GM23248 (cell line): ENCODE measurements around the gene PDGFC. TPM values are rescaled to one million over a fixed set of nuclear protein-coding genes. Genes with fewer than 3 reads are reported as not detected.
A peak's percentile ranks its signal among the peaks of the same experiment; 100 is the strongest.

Experiments
- DNase-seq: peaks from one replicate; pipeline ENCODE4 v3.0.0-alpha.2; 2015
- H2AFZ ChIP-seq: fragments of 200-600 bp; sonication (generic); 2 replicates; pipeline ENCODE4 v1.6.1; 2016; ENCODE audit warnings: antibody characterized with exemption
- H3F3A ChIP-seq: fragments of 200-600 bp; sonication (generic); 2 replicates; pipeline ENCODE4 v1.6.1; 2016; ENCODE audit warnings: mild to moderate bottlenecking, antibody characterized with exemption, mixed run types; ENCODE audit not compliant: insufficient read depth
- H3K27ac ChIP-seq: fragments of 200-600 bp; sonication (generic); 2 replicates; pipeline ENCODE4 v1.5.1; 2016; ENCODE audit warnings: mild to moderate bottlenecking
- H3K27me3 ChIP-seq: fragments of 200-600 bp; sonication (generic); replicated peaks from 2 replicates; pipeline ENCODE4 v1.6.1; 2016; ENCODE audit warnings: mild to moderate bottlenecking; ENCODE audit not compliant: insufficient read depth
- H3K36me3 ChIP-seq: fragments of 200-600 bp; sonication (generic); 2 replicates; pipeline ENCODE4 v1.6.1; 2016; ENCODE audit warnings: low read depth, mild to moderate bottlenecking
- H3K4me1 ChIP-seq: fragments of 200-600 bp; sonication (generic); 2 replicates; pipeline ENCODE4 v1.6.1; 2016; ENCODE audit warnings: mild to moderate bottlenecking; ENCODE audit not compliant: insufficient read depth
- H3K4me2 ChIP-seq: fragments of 200-600 bp; sonication (generic); one replicate; pipeline ENCODE4 v1.6.1; 2016; ENCODE audit warnings: mild to moderate bottlenecking; ENCODE audit not compliant: unreplicated experiment
- H3K4me3 ChIP-seq: fragments of 200-600 bp; sonication (generic); 2 replicates; pipeline ENCODE4 v1.5.1; 2016; ENCODE audit warnings: mild to moderate bottlenecking
- H3K79me2 ChIP-seq: fragments of 200-600 bp; sonication (generic); 2 replicates; pipeline ENCODE4 v1.6.1; 2016; ENCODE audit warnings: mild to moderate bottlenecking; ENCODE audit not compliant: insufficient read depth
- H3K9ac ChIP-seq: fragments of 200-600 bp; sonication (generic); 2 replicates; pipeline ENCODE4 v1.6.1; 2016; ENCODE audit warnings: mild to moderate bottlenecking
- H3K9me2 ChIP-seq: fragments of 200-600 bp; sonication (generic); 2 replicates; pipeline ENCODE4 v1.6.1; 2016; ENCODE audit warnings: mixed run types, mild to moderate bottlenecking, moderate library complexity; ENCODE audit not compliant: insufficient read depth
- H3K9me3 ChIP-seq: fragments of 200-600 bp; sonication (generic); one replicate; pipeline ENCODE4 v1.6.1; 2017; ENCODE audit warnings: low read depth
- H4K20me1 ChIP-seq: fragments of 200-600 bp; sonication (generic); 2 replicates; pipeline ENCODE4 v1.6.0; 2016; ENCODE audit not compliant: insufficient read depth
- EZH2 ChIP-seq: fragments of 200-600 bp; sonication (generic); IDR thresholded peaks from 2 replicates; pipeline ENCODE4 v1.6.1; 2018; ENCODE audit warnings: antibody characterized with exemption, mild to moderate bottlenecking; ENCODE audit not compliant: insufficient read depth, poor library complexity, severe bottlenecking
- EZH2phosphoT487 ChIP-seq: fragments of 200-600 bp; sonication (generic); IDR thresholded peaks from 2 replicates; pipeline ENCODE4 v1.6.1; 2018; ENCODE audit warnings: antibody characterized with exemption, moderate library complexity, mild to moderate bottlenecking, low read depth; ENCODE audit not compliant: insufficient read depth
- WGBS, 2 experiments: methylation state at CpG; one replicate each; pipeline ENCODE4 v1.1.6; 2015 to 2017; ENCODE audit warnings: low lambda C conversion rate in 2 of 2, low coverage in 1 of 2; ENCODE audit errors: missing lambda C conversion rate in 2 of 2; 5-methylcytosine and 5-hydroxymethylcytosine counted together
- in situ Hi-C: fragments of 300-500 bp; cut with MboI; formaldehyde crosslinking; loops from 2 replicates; pipeline ENCODE4 v1.15.0; 2020
- polyA plus RNA-seq: library from polyadenylated mRNA; unstranded; fragments of >200 nt; fragmentation: Nextera tagmentation; extraction: Ambion mirVana; gene quantifications from 2 replicates; pipeline ENCODE4 v1.2.1, GENCODE V29; 2016
- total RNA-seq: library from RNA; depleted of rRNA; stranded (reverse); fragments of >200 nt; shearing (Covaris generic); gene quantifications from 2 replicates; pipeline ENCODE4 v1.2.3, GENCODE V29; 2014

The PDGFC gene
- total and polyA plus RNA-seq, 2 experiments from 2014 or later, result 26.5 to 64.4 TPM

DNA sequence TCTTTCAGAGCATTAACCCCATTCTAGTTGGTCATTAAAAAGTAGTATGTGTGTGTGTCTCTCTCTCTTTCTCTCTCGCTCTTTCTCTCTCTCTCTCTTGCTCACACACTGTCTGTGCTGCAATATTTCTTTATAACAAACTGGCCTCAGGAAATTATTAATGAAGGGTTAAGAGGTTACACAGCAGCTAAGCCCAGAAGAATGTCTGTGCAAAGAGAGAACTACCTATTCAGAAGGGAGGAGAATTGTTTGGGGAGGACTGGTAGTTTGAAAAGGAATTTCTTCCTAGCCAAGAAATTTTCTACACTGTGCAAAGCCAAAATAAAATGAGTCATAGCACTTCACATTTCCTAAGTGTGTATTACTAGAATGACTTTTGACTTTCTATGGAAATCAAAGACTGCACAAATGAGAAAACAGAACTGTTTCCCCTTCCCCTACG, 22.2 kb downstream of the PDGFC start:
- in situ Hi-C loops, result no loop called here
- Histone ChIP-seq H3K27ac (peak overlapping the region; percentile 61), H3K9ac (0 out of 2 replicates have a peak overlapping the region, but pooled peaks have one; percentile 29), H3K27me3 (no peaks in the 10 kb centered on the region), H3K4me1 (peaks cover 79% of the 10 kb centered on the region), H3F3A (peaks cover 57% of the 10 kb centered on the region), H3K79me2 (peaks cover 76% of the 10 kb centered on the region), H3K36me3 (no peaks in the 10 kb centered on the region), H3K9me3 (no peaks in the 10 kb centered on the region), H3K4me2 (peak overlapping the region; percentile 71), H2AFZ (no peak overlapping the region), H3K4me3 (peak overlapping the region; percentile 51), H3K9me2 (peaks cover 7% of the 10 kb centered on the region; the same call in 1 of the 2 replicates), H4K20me1 (no peaks in the 10 kb centered on the region)
- DNase-seq, result peak; percentile 81
- no peak; the same call in 1 of the 2 replicates for TF ChIP-seq EZH2phosphoT487
- no peak for TF ChIP-seq EZH2
- 4 to 15% methylated on average over 2 of the region's 2 CpGs for WGBS, 2 experiments

DNA sequence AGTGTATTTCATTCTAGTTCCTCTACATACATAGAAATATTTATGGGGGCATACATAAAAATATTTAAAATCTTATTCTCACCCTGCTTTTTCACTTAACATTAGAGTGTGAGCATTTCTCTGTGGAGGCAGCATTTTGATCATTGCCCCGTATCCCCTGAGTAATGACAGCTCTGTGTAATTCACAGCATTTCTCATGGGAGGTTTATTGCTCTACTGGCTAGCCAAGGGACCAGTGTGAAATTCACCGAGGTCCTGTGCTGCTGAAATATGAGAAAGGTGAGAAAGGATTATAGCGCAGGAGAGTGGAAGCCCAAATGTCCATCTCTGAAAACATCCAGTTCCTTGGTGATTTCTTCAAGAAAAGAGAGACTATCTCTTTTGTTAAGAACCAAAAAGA, 22.9 kb downstream of the PDGFC start:
- Histone ChIP-seq H2AFZ (no peak overlapping the region), H3K79me2 (peaks cover 76% of the 10 kb centered on the region), H3K9me3 (no peaks in the 10 kb centered on the region), H3K4me2 (peak overlapping the region; percentile 71), H3K4me3 (peak overlapping the region; percentile 51; the same call in 1 of the 2 replicates), H3F3A (peaks cover 60% of the 10 kb centered on the region), H3K27ac (peak overlapping the region; percentile 61), H4K20me1 (no peaks in the 10 kb centered on the region), H3K9ac (0 out of 2 replicates have a peak overlapping the region, but pooled peaks have one; percentile 8), H3K36me3 (no peaks in the 10 kb centered on the region), H3K27me3 (no peaks in the 10 kb centered on the region), H3K9me2 (peaks cover 2% of the 10 kb centered on the region; the same call in 1 of the 2 replicates), H3K4me1 (peaks cover 80% of the 10 kb centered on the region)
- in situ Hi-C loops, result no loop called here
- WGBS, 2 experiments, result 76 to 80% methylated on average over 3 of the region's 3 CpGs
- no peak for TF ChIP-seq EZH2phosphoT487
- no peak for TF ChIP-seq EZH2
- DNase-seq, result no peak

DNA sequence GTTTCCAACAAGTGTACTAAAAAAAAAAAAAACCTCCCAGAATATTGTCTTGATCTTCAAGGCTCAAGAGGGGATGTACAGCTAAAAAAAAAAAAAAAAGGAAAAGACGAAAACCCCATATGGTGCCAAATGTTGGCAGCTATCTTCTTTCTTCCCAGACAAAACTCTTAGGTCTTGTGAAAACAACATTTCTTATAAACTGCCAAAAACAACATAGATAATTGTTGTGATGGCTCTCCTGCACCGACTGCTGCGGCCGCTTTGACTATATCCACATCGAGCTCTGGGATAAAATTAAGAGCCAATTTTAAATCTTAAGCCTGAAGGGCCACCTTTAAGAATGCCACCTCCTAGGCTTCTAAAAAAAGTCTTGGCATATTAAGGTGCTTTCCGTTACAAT, 23.5 kb downstream of the PDGFC start:
- peaks cover 76% of the 10 kb centered on the region for H3K79me2 ChIP-seq
- H3K27ac ChIP-seq, result no peak overlapping the region
- H3K9ac ChIP-seq, result no peak overlapping the region
- WGBS, 2 experiments, result 95 to 98% methylated on average over 6 of the region's 6 CpGs
- no peak overlapping the region for H3K4me3 ChIP-seq
- no peaks in the 10 kb centered on the region for H3K9me2 ChIP-seq
- TF ChIP-seq EZH2 (no peak), EZH2phosphoT487 (no peak)
- no peaks in the 10 kb centered on the region for H3K36me3 ChIP-seq
- no peaks in the 10 kb centered on the region for H4K20me1 ChIP-seq
- no peak overlapping the region for H3K4me2 ChIP-seq
- H3F3A ChIP-seq, result peaks cover 60% of the 10 kb centered on the region
- no peak overlapping the region for H2AFZ ChIP-seq
- no peaks in the 10 kb centered on the region for H3K9me3 ChIP-seq
- in situ Hi-C loops, result no loop called here
- H3K4me1 ChIP-seq, result peaks cover 85% of the 10 kb centered on the region
- H3K27me3 ChIP-seq, result no peaks in the 10 kb centered on the region
- no peak for DNase-seq

DNA sequence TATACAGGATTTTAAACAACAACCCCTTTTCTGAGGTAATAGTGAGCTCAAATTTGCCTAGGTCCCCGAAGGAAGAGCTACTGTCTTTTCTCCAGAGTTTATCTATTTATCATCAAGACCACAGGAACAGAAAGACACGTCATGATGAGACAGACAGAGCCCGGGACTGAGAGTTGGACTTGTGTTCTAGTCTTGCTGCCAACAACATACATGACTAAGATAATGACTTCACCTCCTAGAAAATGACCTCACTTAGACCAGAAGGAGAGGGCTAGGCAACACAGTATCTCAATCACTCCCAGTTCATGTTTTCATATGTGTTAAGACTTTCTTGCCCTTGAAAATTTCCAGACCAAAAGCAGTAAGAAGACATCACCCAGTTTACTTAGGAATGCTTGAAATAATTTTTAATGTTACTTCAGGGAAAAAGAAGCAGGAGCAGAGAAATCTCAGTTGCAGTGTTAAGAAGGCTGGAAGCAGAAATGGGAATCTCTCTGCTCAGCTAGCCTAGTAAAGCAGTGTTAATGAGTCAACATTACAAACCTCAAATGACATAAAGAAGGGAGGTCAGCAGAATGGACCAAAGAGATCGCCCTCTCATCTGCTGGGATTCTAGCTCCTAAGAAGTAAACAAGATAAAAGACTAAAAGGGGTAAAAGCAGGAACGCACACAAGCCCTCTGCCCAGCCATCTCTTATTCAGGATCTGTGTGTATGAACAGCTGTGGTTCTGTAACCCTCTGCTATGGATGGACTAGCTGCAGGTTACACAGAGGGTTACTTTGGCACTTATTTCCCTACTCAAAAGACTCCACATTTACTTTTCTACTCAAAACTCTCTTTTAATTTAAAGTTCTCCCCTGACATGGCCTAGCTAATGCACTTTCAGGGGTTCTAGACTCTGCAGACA, 24.8 kb downstream of the PDGFC start:
- Histone ChIP-seq H3F3A (peaks cover 56% of the 10 kb centered on the region), H2AFZ (no peak overlapping the region), H3K9me3 (no peaks in the 10 kb centered on the region), H3K4me3 (peak overlapping the region; percentile 37), H3K36me3 (no peaks in the 10 kb centered on the region), H3K4me2 (peak overlapping the region; percentile 88), H3K9me2 (no peaks in the 10 kb centered on the region), H3K27me3 (no peaks in the 10 kb centered on the region), H3K79me2 (peaks cover 76% of the 10 kb centered on the region), H4K20me1 (no peaks in the 10 kb centered on the region), H3K4me1 (peaks cover 75% of the 10 kb centered on the region), H3K27ac (peak overlapping the region; percentile 86), H3K9ac (peak overlapping the region; percentile 52)
- peak; percentile 99 for DNase-seq
- no peak for TF ChIP-seq EZH2phosphoT487
- in situ Hi-C loops, result no loop called here
- 2% methylated on average over 5 of the region's 5 CpGs for WGBS, 2 experiments
